HEK293T (cell line): ENCODE measurements around the gene HSPA14.

ENCODE experiments used
- BHLHE40 ChIP-seq: fragments of 450-650 bp; IDR thresholded peaks from 2 replicates; pipeline ENCODE4 v1.6.1; 2016; ENCODE audit warnings: mild to moderate bottlenecking, moderate library complexity, borderline replicate concordance
- ELF4 ChIP-seq: fragments of 450-650 bp; IDR thresholded peaks from 2 replicates; pipeline ENCODE4 v1.6.1; 2017; ENCODE audit warnings: antibody characterized with exemption
- FOXK2 ChIP-seq: fragments of 450-650 bp; IDR thresholded peaks from 2 replicates; pipeline ENCODE4 v1.6.1; 2016; ENCODE audit warnings: mild to moderate bottlenecking
- FOXM1 ChIP-seq: fragments of 450-650 bp; IDR thresholded peaks from 2 replicates; pipeline ENCODE4 v1.6.1; 2017; ENCODE audit warnings: mild to moderate bottlenecking, borderline replicate concordance
- SP1 ChIP-seq: fragments of 450-650 bp; IDR thresholded peaks from 2 replicates; pipeline ENCODE4 v1.6.1; 2017
- SUZ12 ChIP-seq: fragments of 450-650 bp; IDR thresholded peaks from 2 replicates; pipeline ENCODE4 v1.6.1; 2016; ENCODE audit warnings: mild to moderate bottlenecking
- TARDBP ChIP-seq: fragments of 450-650 bp; IDR thresholded peaks from 2 replicates; pipeline ENCODE4 v1.6.1; 2016

DNA sequence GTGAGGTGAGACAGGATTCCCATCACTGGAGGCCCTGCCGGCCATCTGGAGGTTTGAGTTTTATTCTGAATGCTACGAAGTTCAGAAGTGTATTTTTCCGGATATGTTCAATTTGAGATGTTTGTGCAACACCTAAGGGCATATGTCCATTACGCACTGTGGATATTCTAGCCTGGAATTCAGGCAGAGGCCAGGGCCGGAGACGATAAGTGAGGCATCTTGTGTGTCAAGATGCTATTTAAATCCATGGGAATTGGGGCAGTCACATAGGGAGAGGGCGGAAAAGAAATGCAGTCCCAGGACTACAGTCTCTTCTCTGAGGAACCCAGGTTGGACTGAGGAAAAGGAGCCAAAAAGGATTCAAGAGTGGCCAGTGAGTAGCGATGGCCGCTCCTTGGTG, 38.7 kb downstream of the HSPA14 start:
- TF ChIP-seq BHLHE40 (no peak), SUZ12 (no peak), SP1 (no peak), TARDBP (no peak), FOXM1 (no peak), ELF4 (no peak), FOXK2 (no peak)
